ENCODE measurements around the gene PROM1. TPM values are rescaled to one million over a fixed set of nuclear protein-coding genes. Genes with fewer than 3 reads are reported as not detected.

The PROM1 gene
- total and polyA plus RNA-seq, 3 donors from 2014 or later = 24.5 to 32.9 (median 25.4) TPM

GRCh38 chr4:16111533-16111932, 27.7 kb upstream of the PROM1 start:
- 94 to 96% methylated on average over 5 of the region's 5 CpGs for WGBS, 2 donors
- Histone ChIP-seq H3K9me3 (no peaks in the 10 kb centered on the region), H3K4me1 (no peaks in the 10 kb centered on the region), H3K4me3 (no peak overlapping the region), H3K27ac (no peak overlapping the region), H3K36me3 (ENCODE audit: low read depth, missing control alignments) (no peaks in the 10 kb centered on the region), H3K27me3 (no peaks in the 10 kb centered on the region)
- DNase-seq = no peak
- intact Hi-C loops (cut with DNase I; ENCODE audit: low total_unique reads) = no loop called here
- TF ChIP-seq CTCF (IDR thresholded peaks at IDR 0.05) (no peak), POLR2A (IDR thresholded peaks at IDR 0.05) (no peak)

- no peaks in the 10 kb centered on the region for H3K36me3 ChIP-seq (ENCODE audit: low read depth, missing control alignments)
- 77 to 90% methylated on average over 3 of the region's 3 CpGs for WGBS, 2 donors
- intact Hi-C loops (cut with DNase I; ENCODE audit: low total_unique reads) = no loop called here
Measured at GRCh38 chr4:16110661-16111290, 27.0 kb upstream of the PROM1 start.

GRCh38 chr4:16110199-16110598, 26.4 kb upstream of the PROM1 start:
- no peak overlapping the region for H3K4me3 ChIP-seq

More at GRCh38 chr4:16110661-16111290, 27.0 kb upstream of the PROM1 start:
- no peaks in the 10 kb centered on the region for H3K27me3 ChIP-seq
- no peak overlapping the region for H3K4me3 ChIP-seq
- H3K4me1 ChIP-seq = no peaks in the 10 kb centered on the region
- no peaks in the 10 kb centered on the region for H3K9me3 ChIP-seq
- TF ChIP-seq CTCF (IDR thresholded peaks at IDR 0.05) (no peak), POLR2A (IDR thresholded peaks at IDR 0.05) (no peak)
- no peak for DNase-seq
- H3K27ac ChIP-seq = no peak overlapping the region

GRCh38 chr4:16109256-16109655, 25.4 kb upstream of the PROM1 start:
- H3K4me3 ChIP-seq = no peak overlapping the region
- H3K36me3 ChIP-seq (ENCODE audit: low read depth, missing control alignments) = no peaks in the 10 kb centered on the region
- H3K27me3 ChIP-seq = no peaks in the 10 kb centered on the region
- no peak for DNase-seq
- intact Hi-C loops (cut with DNase I; ENCODE audit: low total_unique reads) = no loop called here
- H3K4me1 ChIP-seq = no peaks in the 10 kb centered on the region
- WGBS, 2 donors = 92% methylated on average over 6 of the region's 6 CpGs
- H3K27ac ChIP-seq = no peak overlapping the region
- TF ChIP-seq POLR2A (IDR thresholded peaks at IDR 0.05) (no peak), CTCF (IDR thresholded peaks at IDR 0.05) (no peak)
- H3K9me3 ChIP-seq = no peaks in the 10 kb centered on the region

More at GRCh38 chr4:16110199-16110598, 26.4 kb upstream of the PROM1 start:
- H3K4me1 ChIP-seq = no peaks in the 10 kb centered on the region
- no peaks in the 10 kb centered on the region for H3K36me3 ChIP-seq (ENCODE audit: low read depth, missing control alignments)
- no peak for TF ChIP-seq CTCF (IDR thresholded peaks at IDR 0.05)
- TF ChIP-seq POLR2A (IDR thresholded peaks at IDR 0.05) = no peak
- intact Hi-C loops (cut with DNase I; ENCODE audit: low total_unique reads) = no loop called here
- DNase-seq = no peak
- H3K27me3 ChIP-seq = no peaks in the 10 kb centered on the region
- no peaks in the 10 kb centered on the region for H3K9me3 ChIP-seq
- no peak overlapping the region for H3K27ac ChIP-seq

- TF ChIP-seq CTCF (IDR thresholded peaks at IDR 0.05) (no peak), POLR2A (IDR thresholded peaks at IDR 0.05) (no peak)
- DNase-seq = no peak
- 84 to 89% methylated on average over 6 of the region's 6 CpGs for WGBS, 2 donors
- H3K4me3 ChIP-seq = no peak overlapping the region
- H3K27me3 ChIP-seq = no peaks in the 10 kb centered on the region
- no peak overlapping the region for H3K27ac ChIP-seq
- no peaks in the 10 kb centered on the region for H3K9me3 ChIP-seq
- no peaks in the 10 kb centered on the region for H3K36me3 ChIP-seq (ENCODE audit: low read depth, missing control alignments)
- no peaks in the 10 kb centered on the region for H3K4me1 ChIP-seq
- intact Hi-C loops (cut with DNase I; ENCODE audit: low total_unique reads) = no loop called here
Measured at GRCh38 chr4:16106956-16107355, 23.1 kb upstream of the PROM1 start.
